ENCODE measurements around the gene DDX54.
"Not testable (repeated sequence)": the region's sequence is repeated elsewhere in the genome, so short reads cannot be mapped to it uniquely, and the experiment has no call there.

The DDX54 gene

DNA sequence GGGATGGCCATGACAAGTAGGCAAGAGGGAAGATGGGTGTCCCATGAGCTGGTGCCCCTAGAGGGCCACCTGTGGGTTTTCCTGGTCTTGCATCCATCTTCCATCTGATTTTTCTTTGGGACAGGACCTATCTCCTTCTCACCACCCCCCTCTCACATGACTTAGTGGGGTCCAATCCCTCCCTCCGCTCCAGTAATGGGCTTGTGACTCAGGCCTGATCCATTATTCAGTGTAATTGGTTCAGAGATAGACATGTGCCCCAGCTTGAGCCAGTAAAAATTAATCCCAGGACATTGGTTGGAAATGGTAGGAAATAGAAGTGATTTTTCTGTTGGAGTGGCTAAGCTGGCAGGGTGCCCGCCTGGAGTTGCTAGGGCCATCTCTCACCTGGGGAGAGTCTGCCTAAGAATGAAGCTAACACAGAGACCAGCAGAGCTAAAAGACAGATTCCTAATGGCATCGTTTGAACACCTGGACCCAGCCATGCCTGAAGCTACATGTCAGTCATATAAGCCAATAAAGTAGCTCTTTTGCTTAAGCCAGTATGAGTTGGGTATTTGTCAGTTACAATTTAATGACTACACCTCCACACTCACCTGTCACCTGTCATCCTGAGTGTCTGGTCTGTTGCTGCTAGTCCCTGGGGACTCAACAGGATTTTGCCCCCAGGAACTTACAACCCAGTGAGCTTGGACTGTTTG, 64.5 kb downstream of the DDX54 start:
- TF ChIP-seq, protein P1, sequence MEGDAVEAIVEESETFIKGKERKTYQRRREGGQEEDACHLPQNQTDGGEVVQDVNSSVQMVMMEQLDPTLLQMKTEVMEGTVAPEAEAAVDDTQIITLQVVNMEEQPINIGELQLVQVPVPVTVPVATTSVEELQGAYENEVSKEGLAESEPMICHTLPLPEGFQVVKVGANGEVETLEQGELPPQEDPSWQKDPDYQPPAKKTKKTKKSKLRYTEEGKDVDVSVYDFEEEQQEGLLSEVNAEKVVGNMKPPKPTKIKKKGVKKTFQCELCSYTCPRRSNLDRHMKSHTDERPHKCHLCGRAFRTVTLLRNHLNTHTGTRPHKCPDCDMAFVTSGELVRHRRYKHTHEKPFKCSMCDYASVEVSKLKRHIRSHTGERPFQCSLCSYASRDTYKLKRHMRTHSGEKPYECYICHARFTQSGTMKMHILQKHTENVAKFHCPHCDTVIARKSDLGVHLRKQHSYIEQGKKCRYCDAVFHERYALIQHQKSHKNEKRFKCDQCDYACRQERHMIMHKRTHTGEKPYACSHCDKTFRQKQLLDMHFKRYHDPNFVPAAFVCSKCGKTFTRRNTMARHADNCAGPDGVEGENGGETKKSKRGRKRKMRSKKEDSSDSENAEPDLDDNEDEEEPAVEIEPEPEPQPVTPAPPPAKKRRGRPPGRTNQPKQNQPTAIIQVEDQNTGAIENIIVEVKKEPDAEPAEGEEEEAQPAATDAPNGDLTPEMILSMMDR (IDR thresholded peaks at IDR 0.05): no peak

DNA sequence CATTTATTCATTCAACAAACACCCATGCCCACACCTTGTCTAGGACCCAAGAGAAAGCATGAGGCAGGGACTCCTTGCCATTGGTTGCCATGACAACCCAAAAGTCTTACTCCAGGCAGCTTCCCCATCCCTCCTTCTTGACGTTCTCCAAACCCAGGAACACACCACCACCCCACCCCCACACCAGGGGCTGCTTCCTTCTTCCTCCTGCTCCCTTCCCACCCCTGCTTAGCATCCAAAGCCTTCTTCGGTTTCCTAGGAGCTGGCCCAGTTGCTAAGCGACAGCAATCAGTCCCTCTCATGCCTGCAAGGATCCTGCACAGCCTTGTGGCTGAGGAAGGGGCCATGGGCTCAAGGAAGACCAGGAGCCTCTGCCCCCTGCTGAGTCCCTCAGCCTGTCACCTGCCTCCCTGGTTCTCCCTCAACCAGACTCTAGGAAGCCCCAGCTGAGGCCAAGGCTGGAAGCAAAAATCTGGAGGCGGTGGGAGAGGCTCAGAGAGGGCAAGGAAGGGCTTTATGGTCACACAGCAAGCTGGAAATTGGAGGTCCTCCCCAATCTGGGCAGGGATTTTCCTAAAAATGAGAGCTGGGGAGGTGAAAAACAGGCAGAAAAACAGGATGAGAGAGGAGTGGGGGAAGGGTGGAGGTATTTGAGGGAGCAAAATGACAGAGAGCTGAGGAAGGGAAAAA, 65.2 kb downstream of the DDX54 start:
- Histone ChIP-seq H3K27ac (no peak overlapping the region), H3K36me3 (no peaks in the 10 kb centered on the region), H3K4me3 (ENCODE audit: low read depth in 1 of 2, low read length in 1 of 2) (no peak overlapping the region)

More for the DNA sequence above, 64.5 kb downstream of the DDX54 start:
- H3K4me1 ChIP-seq (ENCODE audit: control insufficient read depth in 1 of 2, insufficient read depth in 1 of 2, low read depth in 1 of 2, low read length in 1 of 2): no peaks in the 10 kb centered on the region
- H3K27ac ChIP-seq: no peak overlapping the region
- no peaks in the 10 kb centered on the region for H3K9me3 ChIP-seq
- H3K36me3 ChIP-seq: no peaks in the 10 kb centered on the region
- peaks cover 20% of the 10 kb centered on the region for H3K27me3 ChIP-seq
- no peak overlapping the region for H3K4me3 ChIP-seq (ENCODE audit: low read depth in 1 of 2, low read length in 1 of 2)

DNA sequence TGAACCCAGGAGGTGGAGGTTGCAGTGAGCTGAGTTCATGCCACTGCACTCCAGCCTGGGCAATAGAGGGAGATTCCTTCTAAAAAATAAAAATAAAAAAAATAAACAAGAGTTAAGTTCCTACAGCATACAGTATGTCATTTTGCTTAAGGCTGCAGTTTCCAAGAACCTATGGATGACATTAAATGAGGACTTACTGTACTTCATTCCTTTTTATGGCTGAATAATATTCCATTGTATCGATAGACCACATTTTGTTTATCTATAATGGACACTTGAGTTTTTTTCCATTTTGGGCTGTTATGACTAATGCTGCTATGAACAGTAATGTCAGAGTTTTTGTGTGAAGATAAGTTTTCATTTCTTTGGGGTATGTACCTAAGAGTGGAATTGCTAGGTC, 67.1 kb downstream of the DDX54 start:
- TF ChIP-seq, protein P1 (IDR thresholded peaks at IDR 0.05): no peak
- Histone ChIP-seq H3K27me3 (peaks cover 20% of the 10 kb centered on the region), H3K4me1 (ENCODE audit: control insufficient read depth in 1 of 2, insufficient read depth in 1 of 2, low read depth in 1 of 2, low read length in 1 of 2) (no peaks in the 10 kb centered on the region), H3K9me3 (no peaks in the 10 kb centered on the region), H3K4me3 (ENCODE audit: low read depth in 1 of 2, low read length in 1 of 2) (no peak overlapping the region), H3K27ac (no peak overlapping the region), H3K36me3 (no peaks in the 10 kb centered on the region)

More for the DNA sequence above, 65.2 kb downstream of the DDX54 start:
- H3K27me3 ChIP-seq: peaks cover 20% of the 10 kb centered on the region
- TF ChIP-seq, protein P1 (IDR thresholded peaks at IDR 0.05): no peak
- H3K4me1 ChIP-seq (ENCODE audit: control insufficient read depth in 1 of 2, insufficient read depth in 1 of 2, low read depth in 1 of 2, low read length in 1 of 2): no peaks in the 10 kb centered on the region
- H3K9me3 ChIP-seq: no peaks in the 10 kb centered on the region

DNA sequence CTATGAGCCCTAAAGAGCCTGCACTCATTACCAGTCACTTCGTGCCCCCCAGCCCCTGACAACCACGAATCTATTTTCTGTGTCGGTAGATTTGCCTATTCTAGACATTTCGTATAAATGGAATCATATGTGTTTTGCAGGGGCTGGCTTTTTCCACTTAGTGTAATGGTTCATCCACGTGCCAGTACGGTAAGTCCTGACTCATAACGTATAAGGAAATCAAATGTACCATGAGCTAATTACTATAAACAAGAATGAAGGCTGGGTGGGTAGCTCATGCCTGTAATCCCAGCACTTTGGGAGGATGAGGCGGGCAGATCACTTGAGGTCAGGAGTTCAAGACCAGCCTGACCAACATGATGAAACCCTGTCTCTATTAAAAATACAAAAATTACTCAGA, 67.6 kb downstream of the DDX54 start:
- peaks cover 20% of the 10 kb centered on the region for H3K27me3 ChIP-seq

DNA sequence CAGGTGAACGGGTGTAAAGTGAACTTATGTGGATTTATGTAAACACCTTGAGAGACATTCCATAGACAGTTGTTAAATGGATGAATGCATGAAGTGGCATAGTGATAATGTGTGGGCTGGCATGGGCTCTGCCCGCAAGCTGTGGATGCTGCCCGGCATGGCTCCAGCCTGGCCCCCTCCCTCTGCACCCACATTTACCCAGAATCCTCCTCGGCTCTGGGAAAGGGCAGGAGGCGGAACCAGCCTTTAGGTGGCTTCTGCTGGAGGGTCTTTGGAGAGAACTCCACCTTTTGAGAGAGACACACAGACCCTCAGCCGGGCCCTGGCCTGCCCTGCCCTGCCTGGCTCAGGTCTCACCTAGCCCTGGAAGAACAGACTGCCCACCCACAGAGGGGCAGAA, 68.4 kb downstream of the DDX54 start:
- no peak overlapping the region for H3K27ac ChIP-seq
- TF ChIP-seq, protein P1 (IDR thresholded peaks at IDR 0.05): no peak
- H3K4me3 ChIP-seq (ENCODE audit: low read depth in 1 of 2, low read length in 1 of 2): no peak overlapping the region
- H3K27me3 ChIP-seq: peaks cover 24% of the 10 kb centered on the region
- no peaks in the 10 kb centered on the region for H3K36me3 ChIP-seq
- no peaks in the 10 kb centered on the region for H3K4me1 ChIP-seq (ENCODE audit: control insufficient read depth in 1 of 2, insufficient read depth in 1 of 2, low read depth in 1 of 2, low read length in 1 of 2)
- H3K9me3 ChIP-seq: no peaks in the 10 kb centered on the region

More for the DNA sequence above, 67.6 kb downstream of the DDX54 start:
- H3K4me3 ChIP-seq (ENCODE audit: low read depth in 1 of 2, low read length in 1 of 2); H3K4me1 ChIP-seq (ENCODE audit: control insufficient read depth in 1 of 2, insufficient read depth in 1 of 2, low read depth in 1 of 2, low read length in 1 of 2); H3K9me3 ChIP-seq; H3K27ac ChIP-seq; H3K36me3 ChIP-seq: not testable (repeated sequence)

DNA sequence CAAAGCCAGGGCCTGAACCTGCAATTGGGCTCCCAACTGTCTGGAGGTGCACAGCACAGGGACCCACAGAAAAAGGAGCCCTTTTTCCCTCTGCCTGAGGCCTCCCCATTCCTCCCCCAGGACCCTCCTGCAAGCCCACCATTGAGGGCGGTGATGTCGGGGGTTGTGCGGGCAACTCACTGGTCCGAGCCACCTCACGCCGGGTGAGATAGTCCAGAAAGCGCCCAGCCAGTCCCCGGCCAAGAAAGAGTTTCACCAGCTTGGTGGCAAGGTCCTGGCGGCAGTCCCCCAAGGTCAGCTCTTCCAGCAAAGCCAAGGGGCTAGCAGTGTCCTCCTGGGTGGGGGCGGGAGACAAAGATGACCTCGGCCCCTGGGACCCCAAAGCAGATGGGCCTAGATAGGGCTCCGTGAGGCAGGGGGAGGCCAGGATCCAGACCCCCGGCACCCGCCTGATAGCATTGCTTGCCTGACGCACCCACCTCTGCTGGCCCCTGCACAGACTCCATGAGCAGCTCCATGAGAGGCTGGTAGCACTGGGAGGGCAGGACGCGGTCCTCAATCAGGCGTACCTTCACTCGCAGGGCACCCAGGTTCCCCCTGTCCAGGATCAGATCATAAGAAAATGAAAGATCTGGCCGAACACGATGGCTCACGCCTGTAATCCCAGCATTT, 69.7 kb downstream of the DDX54 start:
- Histone ChIP-seq H3K4me1 (ENCODE audit: control insufficient read depth in 1 of 2, insufficient read depth in 1 of 2, low read depth in 1 of 2, low read length in 1 of 2) (no peaks in the 10 kb centered on the region), H3K4me3 (ENCODE audit: low read depth in 1 of 2, low read length in 1 of 2) (no peak overlapping the region), H3K36me3 (no peaks in the 10 kb centered on the region), H3K27ac (no peak overlapping the region), H3K27me3 (peaks cover 21% of the 10 kb centered on the region), H3K9me3 (no peaks in the 10 kb centered on the region)
- TF ChIP-seq, protein P1 (IDR thresholded peaks at IDR 0.05): no peak
